Left ventricle myocardium superior (tissue), 1 donor: Measurements from ENCODE around the gene FZD10. TPM values are rescaled to one million over a fixed set of nuclear protein-coding genes. Genes with fewer than 3 reads are reported as not detected.

Experiments
- ATAC-seq: fragments of 200-7000 bp; cut with Tn5 transposase; one replicate; pipeline ENCODE4 v1.9.1; 2020; ENCODE audit warnings: mild to moderate bottlenecking, moderate library complexity
- DNase-seq: peaks from one replicate; pipeline ENCODE4 v3.0.0-alpha.2; 2020
- intact Hi-C: fragments of 100-400 bp; cut with micrococcal nuclease; formaldehyde crosslinking; loops from one replicate; pipeline ENCODE4 v1.11.0; 2022
- long read RNA-seq: library from polyadenylated mRNA; unstranded; transcript quantifications from one replicate; pipeline ENCODE4 v2.0.0, GENCODE V29; 2021
- total RNA-seq: library from RNA; stranded (reverse); fragmentation: NEBNext Ultra II Directional; extraction: Animal tissue kit (Norgen Biotek cat#: 25700); gene quantifications from one replicate; pipeline ENCODE4 v1.2.1, GENCODE V29; 2021
- donor health status: DM: no; HTN: yes; CAD: no; lungs with severe emphysema.

The FZD10 gene, protein sequence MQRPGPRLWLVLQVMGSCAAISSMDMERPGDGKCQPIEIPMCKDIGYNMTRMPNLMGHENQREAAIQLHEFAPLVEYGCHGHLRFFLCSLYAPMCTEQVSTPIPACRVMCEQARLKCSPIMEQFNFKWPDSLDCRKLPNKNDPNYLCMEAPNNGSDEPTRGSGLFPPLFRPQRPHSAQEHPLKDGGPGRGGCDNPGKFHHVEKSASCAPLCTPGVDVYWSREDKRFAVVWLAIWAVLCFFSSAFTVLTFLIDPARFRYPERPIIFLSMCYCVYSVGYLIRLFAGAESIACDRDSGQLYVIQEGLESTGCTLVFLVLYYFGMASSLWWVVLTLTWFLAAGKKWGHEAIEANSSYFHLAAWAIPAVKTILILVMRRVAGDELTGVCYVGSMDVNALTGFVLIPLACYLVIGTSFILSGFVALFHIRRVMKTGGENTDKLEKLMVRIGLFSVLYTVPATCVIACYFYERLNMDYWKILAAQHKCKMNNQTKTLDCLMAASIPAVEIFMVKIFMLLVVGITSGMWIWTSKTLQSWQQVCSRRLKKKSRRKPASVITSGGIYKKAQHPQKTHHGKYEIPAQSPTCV
- 0.07 TPM for total RNA-seq
- long read RNA-seq, partial matches to known transcripts = 0 of 1 reads
- long read RNA-seq, other reads (novel, unspliced or antisense) = 0 of 1 reads

DNA sequence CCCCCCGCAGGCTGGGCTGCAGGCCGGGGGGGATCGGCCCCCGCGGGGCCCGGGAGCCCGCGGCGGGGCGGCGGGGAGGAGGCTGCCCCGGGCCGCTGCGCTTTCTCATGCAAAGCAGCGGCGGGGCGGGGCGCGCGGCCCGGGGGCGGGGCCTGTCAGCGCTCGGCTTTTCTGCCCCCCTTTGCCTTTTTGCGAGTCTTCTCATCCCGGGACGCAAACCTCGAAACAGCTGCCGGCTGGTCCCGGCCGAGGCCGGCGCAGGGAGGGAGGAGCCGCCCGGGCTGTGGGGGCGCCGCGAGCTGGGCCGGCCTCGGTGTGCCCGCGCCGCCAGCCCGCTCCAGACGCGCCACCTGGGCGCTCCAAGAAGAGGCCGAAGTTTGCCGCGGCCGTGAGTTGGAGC is at the start of gene FZD10:
Gene FZD10, plus strand, starts transcription at position 198 of the 400 bp plus-strand sequence. CDS start 479 bp downstream, outside the sequence.
- DNase-seq (peak; percentile 60), ATAC-seq (peak; percentile 78)
- intact Hi-C loops = no loop called here

DNA sequence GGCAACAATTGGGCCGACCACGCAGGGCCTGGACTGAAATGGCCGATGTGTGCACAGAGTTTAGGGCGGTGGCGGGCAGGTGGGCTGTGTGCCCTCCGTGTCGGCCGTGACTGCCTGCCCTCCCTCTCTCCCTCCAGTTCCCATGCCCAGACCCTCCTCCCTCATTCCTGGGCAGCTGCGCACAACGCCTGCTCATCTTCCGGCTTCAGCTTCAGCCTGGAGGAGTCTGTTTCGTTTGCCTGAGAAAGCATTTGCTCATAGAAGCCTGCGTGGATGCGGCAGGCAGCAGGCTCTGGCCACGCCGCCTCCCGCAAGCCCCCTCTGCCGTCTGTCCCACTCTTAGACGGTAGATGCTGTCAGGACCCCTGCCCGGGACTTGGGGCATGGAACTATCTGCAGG is 47.3 kb upstream of the FZD10 start:
- ATAC-seq (no peak), DNase-seq (no peak)
- intact Hi-C loops = no loop called here

- no peak for ATAC-seq
- no peak for DNase-seq
- intact Hi-C loops = no loop called here
Observed at GRCh38 chr12:130115646-130116045, 46.6 kb upstream of the FZD10 start.

DNA sequence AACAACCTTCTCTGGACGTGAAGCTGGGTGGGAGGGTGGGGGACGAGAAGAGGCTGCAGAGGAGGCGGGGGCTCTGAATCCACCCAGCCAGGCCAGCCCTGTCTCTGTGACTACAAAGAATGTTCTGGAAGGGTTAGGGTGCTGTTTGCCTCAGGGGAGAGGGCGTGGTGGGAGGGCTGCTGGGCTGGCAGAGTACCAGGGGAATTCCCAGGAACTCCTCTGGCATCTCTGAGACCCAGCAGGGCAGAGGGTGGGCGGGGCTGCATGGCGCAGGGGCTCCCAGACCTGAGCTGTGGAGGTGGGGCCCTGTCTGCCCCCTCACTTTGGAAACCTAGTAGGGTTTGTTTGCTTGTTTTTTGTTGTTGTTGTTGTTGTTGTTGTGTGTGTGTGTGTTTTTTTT is 45.5 kb upstream of the FZD10 start:
- intact Hi-C loops = no loop called here
- DNase-seq (no peak), ATAC-seq (no peak)

DNA sequence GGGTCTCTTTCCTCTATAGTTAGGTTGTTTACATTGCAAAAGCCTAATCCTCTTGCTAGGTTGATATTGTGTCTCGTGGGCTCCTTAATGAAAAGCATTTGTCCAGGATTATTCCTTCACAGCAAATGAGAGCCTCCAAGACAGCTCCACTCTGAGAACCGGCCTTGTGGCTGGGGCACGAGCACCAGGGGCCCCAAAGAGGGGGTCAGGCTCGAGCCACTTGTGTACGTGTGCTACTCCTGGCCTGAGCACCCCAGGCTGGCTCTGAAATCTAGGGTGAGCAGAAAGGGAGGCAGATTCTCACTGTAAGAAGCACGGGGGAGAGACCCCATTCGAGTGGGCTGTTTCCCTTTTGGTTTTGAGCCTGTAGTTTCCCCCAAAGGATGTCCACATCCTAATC is 45.0 kb upstream of the FZD10 start:
- ATAC-seq (no peak), DNase-seq (no peak)
- intact Hi-C loops = no loop called here

GRCh38 chr12:130117701-130118100 is 44.6 kb upstream of the FZD10 start:
- no peak for DNase-seq
- peak; percentile 39 for ATAC-seq
- intact Hi-C loops = no loop called here

DNA sequence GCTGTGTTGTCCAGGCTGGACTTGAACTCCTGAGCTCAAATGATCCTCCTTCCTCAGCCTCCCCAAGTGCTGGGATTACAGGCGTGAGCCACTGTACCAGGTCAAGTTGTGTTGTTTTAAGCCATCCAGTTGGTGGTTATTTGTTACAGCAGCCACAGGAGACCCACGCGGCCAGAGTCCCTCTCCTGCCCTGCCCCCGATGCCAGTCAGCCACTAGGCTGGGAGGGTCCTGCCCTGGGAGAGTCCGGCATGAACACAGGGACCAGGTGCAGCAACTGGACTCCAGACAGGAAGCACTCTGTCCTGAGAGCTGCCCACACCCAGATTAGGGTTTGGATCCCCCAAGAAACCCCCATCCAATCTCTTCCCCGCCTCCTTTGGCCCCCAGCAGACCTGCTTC is 44.1 kb upstream of the FZD10 start:
- ATAC-seq (no peak), DNase-seq (no peak)
- intact Hi-C loops = no loop called here

GRCh38 chr12:130119241-130119861 is 42.9 kb upstream of the FZD10 start:
- DNase-seq = no peak
- no peak for ATAC-seq
- intact Hi-C loops = no loop called here

DNA sequence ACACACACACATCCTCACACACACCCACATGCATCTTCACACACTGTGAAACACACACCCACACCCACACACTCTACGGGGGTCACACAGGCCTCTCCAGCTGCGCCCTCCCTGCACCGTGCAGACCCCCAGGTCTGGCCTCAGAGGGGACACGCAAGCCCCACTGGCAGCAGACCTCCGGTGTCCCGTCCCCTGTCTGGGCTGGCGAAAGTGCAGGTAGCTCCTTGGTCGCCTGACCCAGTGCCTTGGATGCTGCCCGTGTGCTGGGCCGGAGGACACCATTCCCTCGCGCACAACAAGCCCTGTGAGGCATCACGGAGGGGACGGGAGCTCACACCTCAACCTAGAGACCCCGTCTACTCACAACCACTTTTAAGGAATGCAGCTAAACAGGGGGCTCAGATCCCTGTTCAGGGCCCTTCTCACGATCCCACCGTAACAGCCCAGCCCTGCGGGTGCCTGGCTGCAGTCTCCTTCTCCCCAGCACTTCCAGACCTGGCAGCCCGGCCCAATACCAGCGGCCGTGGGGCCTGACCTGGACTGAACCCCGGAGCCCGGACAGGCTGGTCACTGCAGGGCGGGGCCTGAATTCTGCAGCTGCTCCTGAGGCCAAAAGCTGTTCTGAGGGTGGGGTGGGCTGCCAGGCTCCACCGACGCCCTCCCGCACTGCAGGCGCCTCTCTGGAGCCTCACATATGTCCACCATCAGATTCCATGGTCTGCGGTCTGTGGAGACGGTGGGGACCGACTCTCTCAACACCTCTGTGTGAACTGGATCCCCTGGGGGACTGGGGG is 42.1 kb upstream of the FZD10 start:
- no peak for DNase-seq
- no peak for ATAC-seq
- intact Hi-C loops = no loop called here

DNA sequence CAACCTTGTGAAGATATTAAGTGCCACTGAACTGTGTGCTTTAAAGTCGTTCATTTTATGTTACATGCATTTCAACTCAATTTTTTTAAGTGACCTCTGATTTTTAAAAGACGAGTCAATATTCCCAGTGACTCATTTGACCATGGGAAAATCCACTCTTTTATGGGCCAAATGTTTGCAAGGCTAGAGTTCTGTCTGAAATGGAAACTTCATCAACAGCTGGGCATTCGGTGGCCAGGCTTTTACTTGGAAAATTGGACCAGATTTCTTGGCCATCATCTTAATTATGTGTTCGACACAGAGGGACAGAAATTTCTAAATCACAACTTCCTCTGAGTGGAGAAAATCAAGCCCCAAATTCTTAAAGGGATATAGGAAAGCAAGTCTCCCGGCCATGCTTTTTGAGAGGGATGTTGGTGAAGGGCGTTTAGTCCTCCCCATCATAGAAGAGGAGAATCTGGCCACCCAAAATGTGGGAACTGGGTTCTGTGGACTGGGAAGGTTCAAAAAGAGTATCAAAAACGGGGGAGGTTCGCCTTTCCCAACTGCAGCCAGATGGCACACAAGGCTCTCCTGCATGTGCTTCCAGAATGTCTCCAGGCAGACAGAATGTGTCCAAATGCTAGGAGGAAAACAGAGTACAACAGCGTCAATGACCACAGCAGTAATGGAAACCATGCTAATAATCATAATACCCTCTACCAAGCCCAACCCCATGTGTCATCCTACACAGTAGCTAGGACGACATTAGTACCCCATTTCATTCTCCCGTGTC is 40.9 kb upstream of the FZD10 start:
- intact Hi-C loops = no loop called here
- no peak for DNase-seq
- peak; percentile 51 for ATAC-seq

- DNase-seq = no peak
- no peak for ATAC-seq
- intact Hi-C loops = no loop called here
Observed at GRCh38 chr12:130122356-130122755, 39.9 kb upstream of the FZD10 start.

DNA sequence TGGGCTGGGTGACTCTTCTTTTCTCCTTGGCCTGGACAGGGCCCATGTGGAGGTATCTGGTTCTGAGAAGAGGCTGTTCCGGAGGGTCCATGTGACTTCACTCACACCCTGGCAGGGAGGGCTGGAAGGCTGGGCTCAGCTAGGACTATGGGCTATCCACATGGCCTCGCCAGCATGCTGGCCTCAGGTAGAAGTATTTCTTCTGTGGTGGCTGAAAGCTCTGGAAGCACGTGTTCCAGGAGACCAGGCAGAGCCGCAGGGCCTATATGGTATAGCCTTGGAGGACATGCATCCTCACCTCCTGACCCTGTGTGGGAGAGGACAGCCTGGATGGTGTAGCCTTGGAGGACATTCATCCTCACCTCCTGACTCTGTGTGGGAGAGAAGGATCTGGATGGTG is 38.2 kb upstream of the FZD10 start:
- DNase-seq = no peak
- intact Hi-C loops = no loop called here
- ATAC-seq = no peak

DNA sequence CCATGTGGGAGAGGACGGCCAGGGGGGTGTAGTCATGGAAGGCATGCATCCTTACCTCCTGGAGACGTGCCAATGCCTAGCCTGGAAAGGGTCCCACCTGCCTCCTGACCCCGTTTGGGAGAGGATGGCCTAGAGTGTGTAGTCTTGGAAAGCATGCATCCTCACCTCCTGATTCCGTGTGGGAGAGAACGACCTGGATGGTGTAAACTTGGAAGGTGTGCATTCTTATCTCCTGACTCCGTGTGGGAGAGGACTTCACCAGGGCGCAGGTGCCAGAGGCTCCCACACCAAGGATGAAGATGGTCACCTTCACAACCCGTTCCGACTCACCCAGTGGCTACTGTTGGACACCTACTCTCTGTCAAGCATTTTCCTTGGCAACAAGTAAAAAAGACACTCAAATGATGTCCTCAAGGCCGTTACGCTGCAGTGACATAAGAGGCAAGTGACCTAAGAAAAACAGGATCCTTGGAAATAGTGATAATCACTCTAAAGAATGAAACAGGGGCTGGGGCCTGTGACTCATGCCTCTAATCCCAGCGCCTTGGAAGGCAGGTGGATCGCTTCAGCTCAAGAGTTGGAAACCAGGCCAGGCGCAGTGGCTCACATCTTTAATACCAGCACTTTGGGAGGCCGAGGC is 37.5 kb upstream of the FZD10 start:
- DNase-seq (no peak), ATAC-seq (no peak)
- intact Hi-C loops = no loop called here

GRCh38 chr12:130126023-130126432 is 36.2 kb upstream of the FZD10 start:
- intact Hi-C loops = no loop called here
- ATAC-seq (peak; percentile 66), DNase-seq (peak; percentile 65)

DNA sequence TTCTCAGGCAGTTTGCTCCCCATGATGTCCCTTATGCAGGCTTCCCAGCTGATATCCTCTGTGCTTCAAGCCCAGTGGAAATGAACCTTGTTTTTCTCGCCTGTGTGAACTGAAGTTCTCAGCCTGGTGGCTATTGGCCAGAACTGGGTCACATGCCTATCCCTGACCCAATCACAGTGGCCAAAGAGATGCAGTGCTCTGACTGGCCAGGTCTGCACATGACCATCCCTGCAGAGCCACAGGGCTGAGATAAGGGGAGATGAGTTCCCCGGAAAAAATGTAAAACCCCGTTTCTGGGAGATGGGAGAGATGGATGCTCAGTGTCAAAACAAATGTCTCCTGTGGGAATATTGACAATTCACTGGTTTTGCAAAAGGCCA is 34.7 kb upstream of the FZD10 start:
- no peak for DNase-seq
- peak; percentile 69 for ATAC-seq
- intact Hi-C loops = no loop called here

GRCh38 chr12:130127912-130128789 is 34.1 kb upstream of the FZD10 start:
- intact Hi-C loops = no loop called here
- peak; percentile 56 for DNase-seq
- ATAC-seq = peak; percentile 79
